Coronary artery (tissue), 2 donors: ENCODE data around the gene MOCS2.

Experiments used
- DNase-seq: peaks from one replicate; pipeline ENCODE4 v3.0.0-alpha.2; 2017; ENCODE audit warnings: low spot score
- H3K27ac ChIP-seq, 2 donors: fragments of 200-600 bp; sonication (generic); one replicate each; pipeline ENCODE4 v1.5.1; 2016 to 2019
- H3K4me3 ChIP-seq: fragments of 200-600 bp; sonication (generic); 2 replicates; pipeline ENCODE4 v1.5.1; 2016; ENCODE audit warnings: mild to moderate bottlenecking, moderate library complexity
- CTCF ChIP-seq: fragments of 200-600 bp; sonication (generic); IDR thresholded peaks from one replicate; pipeline ENCODE4 v1.5.1; 2019; ENCODE audit warnings: antibody characterized with exemption

Gene MOCS2

GRCh38 chr5:53099546-53099945 lies 10.0 kb downstream of the MOCS2 start:
- DNase-seq, result no peak
- H3K4me3 ChIP-seq, result no peak overlapping the region
- H3K27ac ChIP-seq, result peak overlapping the region in 1 of 2 donors; percentile 75
- TF ChIP-seq CTCF, result no peak

- H3K27ac ChIP-seq, result no peak overlapping the region
- no peak overlapping the region for H3K4me3 ChIP-seq
- DNase-seq, result no peak
- peak; percentile 69 for TF ChIP-seq CTCF
Observed at GRCh38 chr5:53095931-53096525, 13.5 kb downstream of the MOCS2 start.

GRCh38 chr5:53095217-53095616 lies 14.3 kb downstream of the MOCS2 start:
- no peak for TF ChIP-seq CTCF
- Histone ChIP-seq H3K27ac (no peak overlapping the region), H3K4me3 (no peak overlapping the region)
- no peak for DNase-seq

GRCh38 chr5:53092242-53092641 lies 17.3 kb downstream of the MOCS2 start:
- TF ChIP-seq CTCF, result no peak
- Histone ChIP-seq H3K27ac (no peak overlapping the region), H3K4me3 (no peak overlapping the region)
- no peak for DNase-seq

- TF ChIP-seq CTCF, result no peak
- H3K27ac ChIP-seq, result no peak overlapping the region
- no peak overlapping the region for H3K4me3 ChIP-seq
- DNase-seq, result no peak
Observed at GRCh38 chr5:53091289-53091688, 18.3 kb downstream of the MOCS2 start.

GRCh38 chr5:53090229-53090628 lies 19.3 kb downstream of the MOCS2 start:
- TF ChIP-seq CTCF, result no peak
- DNase-seq, result no peak
- H3K27ac ChIP-seq, result no peak overlapping the region
- H3K4me3 ChIP-seq, result no peak overlapping the region

GRCh38 chr5:53089481-53089991 lies 20.0 kb downstream of the MOCS2 start:
- Histone ChIP-seq H3K4me3 (no peak overlapping the region), H3K27ac (no peak overlapping the region)
- no peak for DNase-seq
- no peak for TF ChIP-seq CTCF
